Stimulated activated CD8-positive, alpha-beta memory T cell treated with anti-CD3 and anti-CD28 coated beads, Interleukin-7, amount 100 ng/mL, for 4 hours (primary cell): ENCODE results near the gene MAGEL2.

Experiments
- DNase-seq, 2 donors: peaks; one replicate each; pipeline ENCODE4 v3.0.0-alpha.2; 2020; ENCODE audit warnings: low read depth in 2 of 2

MAGEL2 gene

DNA sequence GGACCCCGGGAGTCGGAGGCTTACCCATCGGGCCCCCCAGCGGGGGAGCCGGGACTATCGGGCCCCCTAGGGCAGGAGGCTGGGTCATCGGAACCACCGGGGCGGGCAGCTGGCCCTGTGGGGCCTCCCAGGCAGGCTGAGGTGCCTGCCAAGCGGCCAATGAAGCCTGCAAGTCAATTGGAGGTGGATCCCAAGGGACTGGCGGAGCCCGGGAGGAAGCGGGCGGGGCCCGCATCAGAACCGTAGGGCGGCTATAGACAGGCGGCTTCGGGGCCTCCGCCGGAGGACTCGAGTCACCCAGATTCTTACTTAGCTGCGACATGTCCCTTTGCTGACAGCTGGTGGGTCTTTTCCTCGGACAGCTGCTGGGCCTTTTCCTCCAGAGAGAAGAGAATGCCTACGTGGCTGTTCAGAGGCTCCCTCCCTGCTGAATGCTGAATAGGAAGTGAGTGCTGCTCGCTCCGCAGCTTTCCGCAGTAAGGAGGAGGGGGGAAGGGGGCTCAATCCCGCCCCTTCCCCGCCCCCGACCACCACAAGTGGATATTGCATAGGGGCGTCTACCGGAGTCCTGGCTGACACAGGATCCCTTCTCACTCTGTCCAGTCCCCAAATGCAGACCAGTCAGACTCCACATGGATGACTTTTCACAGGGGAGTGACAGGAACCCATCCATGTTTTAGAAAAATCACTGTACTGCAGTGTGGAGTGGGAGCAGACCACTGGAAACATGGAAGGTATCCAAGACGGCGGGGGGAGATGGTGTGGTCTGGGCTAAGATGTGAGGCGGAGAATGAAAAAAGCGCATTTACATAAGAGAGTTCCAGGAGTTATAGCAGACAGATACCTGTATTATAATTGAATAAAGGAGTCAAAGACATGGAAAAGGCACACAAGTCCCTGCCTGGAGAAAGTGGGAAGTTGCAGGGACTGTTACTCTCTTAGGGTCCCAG lies at the start of gene MAGEL2:
Gene MAGEL2 (minus strand): TSS at position 447 of the 950 bp plus-strand sequence. CDS start 125 bp downstream, at position 322.
- no peak for DNase-seq

DNA sequence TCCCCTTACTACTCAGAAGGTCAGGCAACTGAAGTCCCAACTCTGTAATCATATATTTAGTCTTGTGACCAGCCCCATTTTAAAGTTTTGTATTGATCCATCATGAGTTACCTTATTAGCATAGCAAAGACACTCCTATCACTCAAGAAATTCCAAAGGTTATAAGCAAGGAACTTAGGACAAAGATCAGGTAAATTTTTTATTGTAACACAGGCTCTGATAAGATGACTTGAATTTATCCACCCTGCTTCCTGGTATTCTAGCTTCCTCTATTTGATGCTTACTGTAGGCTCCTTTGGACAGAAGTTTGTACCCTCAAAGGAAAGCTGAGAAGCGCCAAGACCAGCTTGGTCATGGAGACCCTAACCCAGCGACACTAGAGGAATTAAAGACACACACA lies 47.6 kb upstream of the MAGEL2 start:
- no peak for DNase-seq

DNA sequence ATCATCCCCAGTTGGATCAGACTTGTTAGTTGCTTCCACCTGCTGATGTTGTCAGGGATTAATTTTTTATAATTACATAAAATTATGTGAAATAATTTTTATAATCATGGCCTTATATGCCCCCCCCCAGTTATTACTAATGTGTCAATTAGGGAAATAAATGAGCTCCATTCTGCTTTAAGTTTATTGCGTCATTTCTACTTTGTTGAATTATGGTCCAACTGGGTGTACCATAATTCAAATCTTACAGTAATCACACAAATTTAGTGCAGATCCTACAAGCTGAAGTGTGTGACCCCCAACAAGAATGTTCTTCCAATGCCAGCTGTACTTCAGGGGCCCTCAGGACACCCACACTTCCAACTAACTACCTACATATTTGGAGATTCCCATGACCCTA lies 46.9 kb upstream of the MAGEL2 start:
- no peak for DNase-seq

DNA sequence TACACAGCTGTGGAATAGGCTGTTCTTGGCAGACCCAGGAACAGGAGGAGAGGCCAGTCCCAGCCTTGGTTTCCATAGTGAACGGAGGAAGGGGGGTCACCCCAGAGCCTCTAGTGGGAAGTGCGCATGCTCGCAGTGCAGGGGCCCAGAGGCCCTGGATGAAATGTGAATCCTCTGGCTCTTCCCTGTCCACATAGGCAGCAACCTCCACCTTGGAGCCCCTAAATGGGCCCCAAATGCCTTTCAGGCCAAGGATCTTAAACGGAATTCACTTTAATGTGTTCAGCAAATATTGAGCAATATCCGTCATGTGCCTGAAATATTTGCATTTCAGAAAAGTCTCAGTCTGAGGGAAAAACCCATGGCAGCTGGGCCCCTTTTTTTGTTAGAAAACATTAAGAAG lies 42.8 kb upstream of the MAGEL2 start:
- no peak for DNase-seq

DNA sequence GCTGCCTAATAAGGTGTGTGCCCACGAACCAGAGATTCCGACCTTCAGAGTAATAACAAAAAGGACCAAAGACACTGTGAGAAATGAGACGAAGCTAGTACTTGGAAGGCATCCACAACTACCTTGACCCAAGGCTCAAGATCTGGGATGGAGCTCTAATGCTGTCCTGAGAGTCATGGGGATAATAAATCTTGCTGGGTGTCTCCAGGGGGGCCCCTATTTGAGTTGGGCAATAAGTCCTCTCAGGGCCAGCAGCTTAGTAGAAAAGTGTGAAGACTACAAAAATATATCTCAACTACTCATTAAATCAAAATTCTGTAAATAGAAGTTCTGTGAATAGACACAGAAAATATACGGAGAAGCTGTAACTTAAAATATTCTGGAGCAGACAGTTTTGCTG lies 42.3 kb upstream of the MAGEL2 start:
- no peak for DNase-seq

DNA sequence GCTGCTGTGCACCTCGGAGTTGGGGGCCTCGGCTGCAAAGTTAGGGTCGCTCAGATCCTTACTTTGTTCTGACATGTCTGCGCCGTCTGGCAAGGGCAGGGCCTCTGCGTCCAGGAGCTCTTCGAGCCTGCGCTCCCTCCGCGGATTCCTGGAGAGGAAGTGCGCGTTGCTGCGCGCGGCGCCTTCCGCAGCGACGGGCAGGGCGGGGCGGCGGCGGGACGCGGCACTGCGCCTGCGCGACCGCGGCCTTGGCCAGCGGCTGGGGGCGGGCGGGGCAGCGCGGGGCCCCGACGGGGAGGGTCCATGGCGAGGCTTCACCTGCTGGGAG lies 39.4 kb upstream of the MAGEL2 start, which contains the start of gene NDN:
Gene NDN (minus strand): TSS at position 163 of the 328 bp plus-strand sequence. CDS start 88 bp downstream, at position 75.
- no peak for DNase-seq

DNA sequence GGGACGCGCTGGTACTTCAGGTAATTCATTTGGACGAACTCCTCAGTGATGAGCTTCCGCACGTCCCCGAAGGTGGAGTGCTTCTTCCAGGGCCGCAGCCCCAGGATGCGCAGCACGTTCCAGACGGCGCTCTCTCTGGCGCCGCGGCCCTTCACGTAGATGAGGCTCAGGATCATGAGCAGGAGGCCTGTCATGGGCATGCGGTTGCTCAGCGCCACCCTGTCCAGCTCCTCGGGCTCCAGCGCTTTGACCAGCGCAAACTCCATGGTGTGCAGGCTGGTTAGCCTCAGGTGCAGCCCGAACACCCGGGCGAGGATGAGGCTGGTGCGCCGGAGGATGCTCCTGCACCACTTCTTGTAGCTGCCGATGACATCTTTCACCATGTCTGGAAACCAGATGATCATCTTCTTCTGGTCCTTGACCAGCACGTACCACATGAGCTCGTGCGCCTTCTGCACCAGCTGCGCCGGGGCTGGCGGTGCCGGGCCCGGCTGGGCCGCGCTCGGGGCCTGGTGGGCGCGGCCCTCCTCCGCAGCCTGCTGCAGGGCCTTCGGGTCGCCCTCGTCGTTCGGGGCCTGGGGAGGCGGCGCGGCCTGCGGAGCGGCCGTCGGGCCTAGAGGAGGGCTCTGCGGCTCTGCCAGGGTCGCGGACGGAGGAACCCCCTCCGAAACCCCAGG lies 38.9 kb upstream of the MAGEL2 start:
- no peak for DNase-seq

DNA sequence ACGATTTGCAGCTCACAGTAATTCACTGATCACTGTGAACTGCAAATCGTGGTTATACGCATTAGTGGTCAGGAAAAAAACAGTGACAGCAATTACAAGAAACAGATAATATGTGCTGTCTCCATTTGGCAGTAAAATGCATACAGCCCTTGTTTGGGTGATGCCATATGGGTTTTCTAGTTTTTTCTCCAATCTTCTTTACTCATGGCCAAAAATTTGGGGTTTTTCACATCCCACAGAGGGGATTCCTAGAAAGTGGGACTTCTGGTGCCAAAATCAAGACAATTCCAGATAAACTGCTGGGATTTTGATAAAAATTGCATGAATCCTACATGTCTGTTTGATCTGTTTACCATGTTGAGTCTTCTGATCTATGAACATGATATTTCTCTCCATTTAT lies 23.8 kb upstream of the MAGEL2 start:
- no peak for DNase-seq

DNA sequence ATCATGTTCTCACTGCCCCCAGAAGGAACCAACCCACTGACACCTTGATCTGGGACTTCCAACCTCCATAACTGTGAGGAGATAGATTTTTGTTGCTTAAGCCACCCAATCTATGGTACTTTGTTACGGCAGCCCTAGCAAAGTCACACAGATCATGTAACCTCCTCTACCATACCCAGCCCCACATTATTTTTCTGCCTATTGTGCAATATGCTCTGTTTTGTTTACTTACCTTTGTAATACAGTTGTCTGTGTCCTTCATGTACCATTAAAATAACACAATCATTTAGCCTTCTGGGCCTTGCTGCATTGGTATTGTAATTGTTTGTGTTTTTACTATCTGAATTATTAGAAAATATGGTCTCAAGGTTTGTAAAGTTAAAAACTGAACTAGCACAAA lies 23.3 kb upstream of the MAGEL2 start:
- DNase-seq: no peak

DNA sequence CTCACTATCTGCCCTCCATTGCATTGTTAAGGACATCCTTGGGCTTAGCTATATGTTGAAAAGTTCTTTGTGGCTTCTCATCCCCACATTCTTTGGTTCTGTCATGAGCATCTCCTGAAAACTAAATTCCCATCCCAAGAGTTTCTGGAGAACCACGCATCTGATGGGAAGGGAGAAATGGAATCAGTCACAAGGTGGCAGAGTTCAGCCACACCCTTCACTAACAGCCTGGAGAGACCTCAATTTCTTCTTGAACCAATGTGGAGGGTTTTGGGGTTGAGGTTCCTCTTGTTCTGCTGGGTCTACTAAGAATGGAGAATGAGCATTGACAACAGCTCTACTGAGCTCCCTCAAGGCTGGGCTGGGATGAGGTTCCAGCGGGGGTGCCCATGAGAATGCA lies 15.6 kb upstream of the MAGEL2 start:
- no peak for DNase-seq

DNA sequence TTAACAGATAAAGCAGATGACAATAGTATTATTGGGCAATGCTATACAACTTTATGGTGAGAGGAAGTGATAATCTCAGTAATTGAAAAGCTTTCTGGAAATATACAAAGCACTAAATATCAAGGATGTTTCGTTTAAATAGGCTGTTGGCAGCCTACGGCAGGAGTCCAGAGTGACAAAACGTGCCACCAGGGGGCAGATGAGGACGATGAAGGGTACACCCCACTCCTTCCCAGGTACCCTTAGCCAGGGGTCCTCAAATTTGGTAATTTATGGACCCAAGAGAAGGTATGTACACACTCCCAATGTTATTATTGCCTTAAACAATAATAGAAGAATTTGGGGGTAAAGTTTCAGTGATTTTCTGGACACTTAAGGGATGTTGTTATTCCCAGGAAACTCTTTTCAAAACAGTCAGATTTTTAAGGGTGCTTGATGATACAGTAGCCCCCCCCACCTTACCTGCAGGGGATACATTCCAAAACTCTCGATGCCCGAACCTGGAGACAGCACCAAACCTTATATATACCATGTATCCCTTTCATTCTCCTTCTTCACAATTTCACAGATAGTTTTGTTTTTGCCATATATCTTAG lies 1.4 kb upstream of the MAGEL2 start:
- no peak for DNase-seq

DNA sequence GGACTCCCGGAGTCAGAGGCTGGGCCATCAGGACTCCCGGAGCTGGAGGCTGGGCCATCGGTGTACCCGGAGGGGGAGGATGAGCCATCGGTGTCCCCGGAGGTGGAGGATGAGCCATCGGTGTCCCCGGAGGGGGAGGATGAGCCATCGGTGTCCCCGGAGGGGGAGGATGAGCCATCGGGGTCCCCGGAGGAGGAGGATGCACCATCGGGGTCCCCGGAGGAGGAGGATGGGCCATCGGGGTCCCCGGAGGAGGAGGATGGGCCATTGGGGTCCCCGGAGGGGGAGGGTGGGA lies 719 bp downstream of the MAGEL2 start:
- DNase-seq: no peak

DNA sequence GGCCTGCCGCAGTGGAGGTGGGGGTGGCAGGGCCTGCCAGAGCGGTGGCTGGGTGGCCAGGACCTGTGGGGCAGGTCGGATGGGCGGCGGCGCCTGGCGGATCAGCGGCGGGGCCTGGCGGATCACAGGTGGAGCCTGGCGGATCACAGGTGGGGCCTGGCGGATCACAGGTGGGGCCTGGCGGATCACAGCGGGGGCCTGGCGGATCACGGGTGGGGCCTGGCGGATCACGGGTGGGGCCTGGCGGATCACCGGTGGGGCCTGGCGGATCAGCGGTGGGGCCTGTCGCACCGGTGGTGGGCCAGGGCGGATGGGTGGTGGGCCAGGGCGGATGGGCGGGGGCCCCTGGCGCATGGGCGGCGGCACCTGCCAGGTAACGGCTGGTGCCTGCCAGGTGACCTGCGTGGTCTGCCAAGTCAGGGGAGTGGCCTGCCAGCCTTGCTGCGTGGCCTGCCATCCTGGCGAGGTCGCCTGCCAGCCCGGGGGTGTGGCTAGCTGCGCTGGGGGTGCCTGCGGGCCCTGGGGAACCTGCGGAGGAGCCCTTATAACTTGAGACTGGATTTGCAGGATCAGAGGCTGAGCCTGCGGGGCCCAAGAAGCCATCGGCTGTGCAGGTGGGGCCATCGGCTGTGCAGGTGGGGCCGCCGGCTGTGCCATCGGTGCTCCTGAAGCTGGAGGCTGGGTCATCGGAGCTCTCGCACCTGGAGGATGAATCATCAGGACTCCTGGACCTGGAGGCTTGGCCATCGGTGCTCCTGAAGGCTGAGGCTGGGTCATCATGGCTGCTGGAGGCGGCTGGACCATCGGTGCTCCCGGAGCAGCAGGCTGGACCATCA lies 1.3 kb downstream of the MAGEL2 start:
- DNase-seq: no peak

DNA sequence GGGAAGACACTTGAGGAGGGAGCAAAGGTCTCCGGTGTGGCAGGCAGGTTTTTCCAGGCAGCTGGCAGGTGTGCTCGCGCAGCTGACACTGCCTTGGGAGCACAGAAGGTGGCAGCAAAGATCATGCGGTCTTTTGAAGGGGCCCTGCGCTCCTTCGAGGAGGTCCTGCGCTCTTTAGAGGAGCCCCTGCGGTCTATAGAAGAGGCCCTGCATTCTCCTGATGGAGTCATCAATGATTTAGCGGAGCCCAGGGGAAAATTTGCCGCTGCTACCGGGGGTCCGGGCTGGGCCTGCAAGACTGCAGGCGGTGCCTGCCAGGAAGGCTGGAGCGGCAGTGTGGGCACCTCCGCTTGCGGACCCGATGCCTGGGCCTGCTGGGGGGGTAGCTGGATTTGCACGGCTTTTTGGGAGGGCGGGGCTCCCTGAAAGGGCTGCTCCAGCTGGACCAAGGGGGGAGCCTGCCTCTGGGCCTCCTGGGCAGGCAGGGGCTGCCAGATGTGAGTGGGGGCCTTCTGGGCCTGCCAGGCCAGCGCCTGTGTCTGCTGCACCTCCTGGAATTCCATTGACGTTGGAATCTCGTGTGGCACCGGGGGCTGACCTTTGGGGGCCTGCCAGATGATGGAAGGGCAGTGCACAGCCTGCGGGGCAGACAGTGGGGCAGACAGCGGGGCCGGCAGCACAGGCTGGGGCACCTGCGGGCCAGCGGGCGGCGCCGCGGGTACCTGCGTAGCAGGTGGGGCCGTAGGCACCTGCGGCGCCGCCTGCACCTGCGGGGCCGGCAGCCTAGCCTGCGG lies 2.1 kb downstream of the MAGEL2 start:
- DNase-seq: no peak

DNA sequence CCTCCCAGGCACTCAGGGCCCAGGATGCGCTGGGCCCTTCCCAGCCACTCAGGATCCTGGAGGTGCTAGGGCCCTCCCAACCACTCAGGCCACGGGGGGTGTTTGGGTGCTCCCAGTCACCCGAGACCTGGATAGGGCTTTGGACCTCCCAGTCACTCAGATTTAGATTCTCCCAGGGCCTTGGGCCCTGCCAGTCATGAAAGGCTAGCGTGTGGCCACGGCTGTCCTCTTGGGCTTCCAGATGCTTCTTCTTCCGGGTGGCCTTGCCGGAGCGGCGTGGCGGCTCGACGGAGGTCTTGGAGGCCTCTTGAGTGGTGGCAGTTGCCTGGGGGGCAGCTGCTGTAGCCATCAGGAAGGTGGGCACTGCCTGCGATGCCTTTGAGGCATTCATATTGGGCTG lies 2.8 kb downstream of the MAGEL2 start:
- DNase-seq: no peak

DNA sequence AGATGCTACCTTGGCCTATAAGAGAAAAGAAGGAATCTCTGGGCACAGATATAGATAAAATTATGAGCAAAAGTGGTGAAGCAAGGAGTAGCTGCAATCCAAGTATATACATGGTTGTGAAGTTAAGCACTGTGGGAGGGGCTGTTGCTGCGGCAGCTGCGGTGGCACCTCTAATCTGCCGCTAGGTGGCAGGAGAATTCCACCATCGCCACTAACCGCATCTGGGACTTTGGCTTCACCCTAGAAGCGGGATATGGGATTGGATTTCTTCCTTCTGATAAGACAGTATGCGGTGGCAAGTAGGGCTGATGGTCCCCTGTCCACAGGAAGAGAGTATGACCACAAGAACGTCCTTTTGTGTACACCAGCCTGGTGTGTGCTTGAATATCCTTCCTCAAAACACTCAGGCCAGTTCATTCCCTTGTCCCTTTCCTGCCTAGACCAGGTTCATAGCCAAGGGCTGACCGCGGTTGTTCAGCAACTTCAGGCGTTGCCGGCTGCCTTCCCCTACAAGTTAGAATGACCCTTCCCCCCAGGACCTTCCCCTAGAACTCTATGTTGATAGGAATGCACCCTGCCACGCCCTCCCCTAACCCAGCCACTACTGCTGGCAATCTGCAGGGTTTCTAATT lies 5.1 kb downstream of the MAGEL2 start:
- DNase-seq: no peak

DNA sequence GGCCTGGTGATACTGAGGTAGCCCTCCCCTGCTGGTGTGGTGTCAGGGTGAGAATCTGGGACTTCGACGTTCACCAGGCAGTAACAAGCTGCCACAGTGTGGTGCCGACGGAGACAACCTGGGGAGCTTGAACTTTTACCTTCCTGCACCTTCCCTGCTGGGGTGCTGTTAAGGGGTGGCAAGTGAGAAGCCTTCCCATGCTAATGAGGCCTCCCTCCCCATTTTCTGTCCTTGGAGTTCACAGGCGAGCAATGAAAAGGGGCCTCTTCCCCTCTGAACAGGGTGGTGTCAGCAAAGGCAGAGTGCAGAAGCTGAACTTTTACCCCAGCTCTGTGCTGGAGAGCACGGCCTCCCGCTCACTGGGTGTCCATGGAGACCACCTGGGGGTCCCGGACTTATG lies 13.5 kb downstream of the MAGEL2 start:
- DNase-seq: no peak

DNA sequence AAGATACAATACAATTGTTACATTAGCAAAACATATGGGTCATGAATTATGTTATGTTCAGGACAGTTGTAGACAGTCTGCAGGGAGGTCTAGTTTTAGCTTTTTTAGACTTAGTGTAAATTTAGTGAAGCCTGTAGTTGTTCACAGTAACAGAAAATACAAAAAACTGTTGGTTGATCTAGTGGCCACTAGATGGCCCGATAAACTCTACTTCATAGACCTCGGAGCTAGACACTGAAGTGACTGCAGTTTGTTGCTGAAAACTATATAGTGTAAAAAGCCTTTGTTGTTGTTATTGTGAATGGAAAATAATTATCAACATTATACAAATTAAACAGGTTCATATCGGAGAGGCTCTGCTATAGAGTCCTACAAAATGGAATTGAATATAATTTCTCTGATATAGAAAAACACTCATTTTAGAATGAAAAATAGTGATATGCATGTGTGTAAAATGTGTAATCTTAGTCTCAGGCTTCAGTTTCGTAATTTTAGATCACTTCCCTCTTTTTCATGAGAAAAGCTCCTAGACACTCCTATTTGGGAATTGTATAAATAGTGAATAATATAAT lies 18.3 kb downstream of the MAGEL2 start:
- no peak for DNase-seq

DNA sequence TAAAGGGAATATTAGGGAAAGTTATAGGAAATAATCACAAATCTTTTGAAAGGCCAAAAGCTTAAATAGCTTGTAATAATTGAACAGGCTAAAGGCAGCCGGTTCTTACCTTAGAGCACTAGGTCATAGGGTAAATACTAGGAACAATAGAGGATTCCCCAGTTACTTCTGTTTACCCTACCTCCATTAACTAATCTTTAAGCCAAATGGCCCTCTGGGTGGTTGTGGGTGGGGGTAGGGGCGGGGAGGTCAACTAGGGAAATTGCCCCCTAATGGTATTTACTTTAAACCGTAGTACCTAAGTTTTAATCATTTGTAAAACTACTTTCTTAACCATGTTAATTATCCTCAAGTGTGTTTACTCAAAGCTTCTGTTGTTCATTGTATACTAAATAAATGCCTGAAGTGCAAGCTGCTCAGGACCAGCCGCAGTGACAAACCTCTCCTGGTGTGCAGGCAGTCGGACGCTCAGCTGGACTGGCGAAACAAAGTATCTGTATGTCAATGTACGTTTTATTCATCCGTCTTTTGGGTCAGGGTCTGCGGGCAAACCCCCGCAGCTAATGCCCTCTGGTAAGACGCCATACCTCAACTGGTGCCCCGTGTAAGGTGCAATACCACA lies 18.9 kb downstream of the MAGEL2 start:
- DNase-seq: no peak

DNA sequence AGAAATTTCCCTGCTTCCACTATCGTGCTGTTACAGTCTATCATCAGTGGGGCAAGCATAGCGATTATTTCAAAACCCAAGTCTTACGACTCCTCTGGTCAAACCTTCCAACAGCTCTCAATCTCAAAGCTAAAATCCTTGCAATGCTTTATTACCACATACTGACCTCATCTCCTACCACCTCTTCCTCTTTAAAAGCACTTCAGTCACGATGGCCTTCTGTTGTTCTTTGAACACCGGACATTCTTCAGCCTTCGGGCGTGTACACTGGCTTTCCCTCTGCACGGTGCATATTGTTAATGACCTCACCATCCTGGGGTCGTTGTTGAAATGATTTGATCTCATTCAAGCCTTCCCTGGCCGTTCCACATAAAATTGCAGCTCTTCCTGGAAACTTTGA lies 31.1 kb downstream of the MAGEL2 start:
- no peak for DNase-seq
